SK-N-SH treated with all-trans-retinoic acid at 6 μM for 48 hours (cell line): Measurements from ENCODE around the gene PROM2.

Experiments
- ARNTL ChIP-seq: fragments of 450-650 bp; formaldehyde crosslinking; IDR thresholded peaks from 2 replicates; pipeline ENCODE4 v1.5.0; 2020; ENCODE audit warnings: low read depth, mild to moderate bottlenecking, moderate library complexity, borderline replicate concordance
- BACH2 ChIP-seq: fragments of 250-450 bp; sonication (Bioruptor Pico); IDR thresholded peaks from 2 replicates; pipeline ENCODE4 v1.9.0; 2021; ENCODE audit warnings: mild to moderate bottlenecking, borderline replicate concordance
- CREB5 ChIP-seq: fragments of 250-450 bp; sonication (Bioruptor Pico); IDR thresholded peaks from 2 replicates; pipeline ENCODE4 v1.5.1; 2020; ENCODE audit warnings: low read depth, mild to moderate bottlenecking, moderate library complexity
- PATZ1 ChIP-seq: fragments of 250-450 bp; sonication (Bioruptor Pico); IDR thresholded peaks from 2 replicates; pipeline ENCODE4 v1.8.0; 2020; ENCODE audit warnings: mild to moderate bottlenecking, moderate library complexity, borderline replicate concordance
- PPARA ChIP-seq: fragments of 250-450 bp; sonication (Bioruptor Pico); IDR thresholded peaks from 2 replicates; pipeline ENCODE4 v1.5.0; 2020; ENCODE audit warnings: mild to moderate bottlenecking, borderline replicate concordance
- RARB ChIP-seq: fragments of 250-450 bp; sonication (Bioruptor Pico); IDR thresholded peaks from 2 replicates; pipeline ENCODE4 v1.8.0; 2021; ENCODE audit warnings: mild to moderate bottlenecking, moderate library complexity
- SNAI2 ChIP-seq: fragments of 250-450 bp; sonication (Bioruptor Pico); IDR thresholded peaks from 2 replicates; pipeline ENCODE4 v1.5.0; 2020; ENCODE audit warnings: mild to moderate bottlenecking, moderate library complexity
- TOX ChIP-seq: fragments of 250-450 bp; sonication (Bioruptor Pico); IDR thresholded peaks from 2 replicates; pipeline ENCODE4 v1.8.0; 2021; ENCODE audit warnings: mild to moderate bottlenecking, moderate library complexity, borderline replicate concordance
- TSHZ2 ChIP-seq: fragments of 250-450 bp; sonication (Bioruptor Pico); IDR thresholded peaks from 2 replicates; pipeline ENCODE4 v1.5.0; 2020; ENCODE audit warnings: mild to moderate bottlenecking, moderate library complexity
- ZFP3 ChIP-seq: fragments of 250-450 bp; sonication (Bioruptor Pico); IDR thresholded peaks from 2 replicates; pipeline ENCODE4 v1.5.0; 2020; ENCODE audit warnings: mild to moderate bottlenecking, moderate library complexity
- ZFP30 ChIP-seq: fragments of 450-650 bp; formaldehyde crosslinking; IDR thresholded peaks from 2 replicates; pipeline ENCODE4 v1.5.0; 2022; ENCODE audit warnings: mild to moderate bottlenecking, moderate library complexity
- ZNF565 ChIP-seq: fragments of 450-650 bp; formaldehyde crosslinking; conservative IDR thresholded peaks from 2 replicates; pipeline ENCODE4 v1.5.0; 2020; ENCODE audit warnings: low read depth, mild to moderate bottlenecking, moderate library complexity
- ZNF8 ChIP-seq: fragments of 450-650 bp; formaldehyde crosslinking; IDR thresholded peaks from 2 replicates; pipeline ENCODE4 v1.5.0; 2020; ENCODE audit warnings: mild to moderate bottlenecking, moderate library complexity
- TF ChIP-seq, protein P1 (sequence below): fragments of 250-450 bp; sonication (Bioruptor Pico); IDR thresholded peaks from 2 replicates; pipeline ENCODE4 v1.8.0; 2021; ENCODE audit warnings: low read depth, mild to moderate bottlenecking, moderate library complexity, borderline replicate concordance

DNA sequence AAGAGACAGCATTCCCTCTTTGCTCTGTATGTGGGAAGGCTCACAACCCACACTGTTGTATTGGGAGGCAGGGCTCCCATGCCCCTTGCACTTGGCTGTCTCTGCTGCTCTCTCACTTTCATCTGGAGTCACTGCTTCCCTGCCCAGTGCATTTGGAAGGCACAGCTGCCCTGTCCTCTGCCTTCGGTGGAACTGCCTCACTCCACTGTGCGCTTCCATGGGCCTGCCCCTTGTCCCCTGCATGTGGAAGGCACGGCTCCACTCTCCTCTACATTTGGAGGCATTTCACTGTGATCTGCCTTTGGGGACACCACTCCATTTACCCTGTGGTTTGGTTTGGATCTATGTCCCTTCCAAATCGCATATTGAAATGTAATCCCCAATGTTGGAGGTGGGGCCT, 9.1 kb upstream of the PROM2 start:
- TF ChIP-seq PPARA (CRISPR knock-in tag) = no peak
- no peak for TF ChIP-seq ZFP3 (CRISPR knock-in tag)
- TF ChIP-seq PATZ1 = no peak
- no peak for TF ChIP-seq SNAI2 (CRISPR knock-in tag)
- TF ChIP-seq TOX (CRISPR knock-in tag) = no peak
- TF ChIP-seq TSHZ2 = no peak
- no peak for TF ChIP-seq RARB (CRISPR knock-in tag)
- no peak for TF ChIP-seq BACH2 (CRISPR knock-in tag)
- TF ChIP-seq, protein P1, sequence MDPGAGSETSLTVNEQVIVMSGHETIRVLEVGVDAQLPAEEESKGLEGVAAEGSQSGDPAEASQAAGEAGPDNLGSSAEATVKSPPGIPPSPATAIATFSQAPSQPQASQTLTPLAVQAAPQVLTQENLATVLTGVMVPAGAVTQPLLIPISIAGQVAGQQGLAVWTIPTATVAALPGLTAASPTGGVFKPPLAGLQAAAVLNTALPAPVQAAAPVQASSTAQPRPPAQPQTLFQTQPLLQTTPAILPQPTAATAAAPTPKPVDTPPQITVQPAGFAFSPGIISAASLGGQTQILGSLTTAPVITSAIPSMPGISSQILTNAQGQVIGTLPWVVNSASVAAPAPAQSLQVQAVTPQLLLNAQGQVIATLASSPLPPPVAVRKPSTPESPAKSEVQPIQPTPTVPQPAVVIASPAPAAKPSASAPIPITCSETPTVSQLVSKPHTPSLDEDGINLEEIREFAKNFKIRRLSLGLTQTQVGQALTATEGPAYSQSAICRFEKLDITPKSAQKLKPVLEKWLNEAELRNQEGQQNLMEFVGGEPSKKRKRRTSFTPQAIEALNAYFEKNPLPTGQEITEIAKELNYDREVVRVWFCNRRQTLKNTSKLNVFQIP (CRISPR knock-in tag) = no peak
- no peak for TF ChIP-seq ZNF8 (CRISPR knock-in tag)
- no peak for TF ChIP-seq ZFP30 (CRISPR knock-in tag)
- TF ChIP-seq ARNTL (CRISPR knock-in tag) = no peak
- no peak for TF ChIP-seq ZNF565 (CRISPR knock-in tag)
- no peak for TF ChIP-seq CREB5 (CRISPR knock-in tag)
